Measurements from ENCODE around the gene PRMT1. TPM values are rescaled to one million over a fixed set of nuclear protein-coding genes. Genes with fewer than 3 reads are reported as not detected.
A peak's percentile ranks its signal among the peaks of the same experiment; 100 is the strongest.

PRMT1 gene
- total and polyA plus RNA-seq, 2 donors (not counting 1 experiment from before 2014, with no cell fraction given): 175 to 310 TPM

- Histone ChIP-seq H3K27me3 (replicated peaks in 1 of 4; ENCODE audit: control extremely low read depth in 1 of 4, control insufficient read depth in 3 of 4, insufficient read depth in 4 of 4, low read length in 3 of 4) (peaks cover 0 to 33% (median 14%) of the 10 kb centered on the region in 4 experiments), H3K79me2 (ENCODE audit: control insufficient read depth, insufficient read depth, low read length) (no peaks in the 10 kb centered on the region), H3K4me3 (ENCODE audit: control extremely low read depth in 1 of 5, extremely low read depth in 1 of 5, insufficient read depth in 1 of 5, low read depth in 2 of 5, low read length in 4 of 5) (peak overlapping the region in 4 of 5 experiments; percentile 42 to 58 (median 46)), H3K4me2 (replicated peaks; ENCODE audit: low read depth, low read length, poor library complexity, severe bottlenecking) (peak overlapping the region; percentile 87), H2AFZ (ENCODE audit: insufficient read depth, low read depth, low read length, poor library complexity, severe bottlenecking) (peak overlapping the region; percentile 76), H3K9ac (ENCODE audit: low read length) (peak overlapping the region; percentile 62), H4K20me1 (ENCODE audit: control insufficient read depth, insufficient read depth, low read length, poor library complexity, severe bottlenecking) (peaks cover 33% of the 10 kb centered on the region), H3K9me3 (ENCODE audit: control extremely low read depth in 1 of 3, control insufficient read depth in 2 of 3, insufficient read depth in 1 of 3, low read length in 2 of 3) (peaks cover 0 to 8% (median 0%) of the 10 kb centered on the region in 3 donors), H3K4me1 (ENCODE audit: control insufficient read depth in 2 of 2, insufficient read depth in 2 of 2, low read length in 2 of 2) (peaks cover 25% of the 10 kb centered on the region in 2 donors), H3K27ac (ENCODE audit: low read length in 2 of 2) (no peak overlapping the region), H3K36me3 (replicated peaks in 1 of 2; ENCODE audit: control extremely low read depth in 1 of 2, control insufficient read depth in 1 of 2, extremely low read depth in 1 of 2, insufficient read depth in 2 of 2, low read length in 1 of 2) (peaks cover 0 to 25% of the 10 kb centered on the region in 2 experiments)
- H3K9me3 Mint-ChIP-seq (ENCODE audit: insufficient read depth): no peaks in the 10 kb centered on the region
- POLR2A ChIA-PET: no interaction called here
- TF ChIP-seq CTCF (IDR thresholded peaks at IDR 0.05) (peak; percentile 33), EZH2 (IDR thresholded peaks at IDR 0.05; ENCODE audit: borderline replicate concordance, insufficient read depth, low read depth, low read length, poor library complexity, severe bottlenecking) (no peak)
- DNase-seq: no peak
- H3K27me3 Mint-ChIP-seq: peaks cover 31% of the 10 kb centered on the region
- WGBS (ENCODE audit: insufficient coverage): 19% methylated on average over 39 of the region's 39 CpGs
- intact Hi-C loops (cut with micrococcal nuclease): no loop called here
- peak overlapping the region; percentile 70 for H3K27ac Mint-ChIP-seq
- peak; percentile 26 for ATAC-seq (ENCODE audit: low read depth)
- H3K4me1 Mint-ChIP-seq: peaks cover 22% of the 10 kb centered on the region
- H3K4me3 Mint-ChIP-seq: peak overlapping the region; percentile 89
- CTCF ChIA-PET: interaction anchor here (0.7 to 1.7 kb wide), 4 partner anchors 9 to 120 kb away, joined by 3 to 6 read pairs (median 4); no protein-coding TSS in a partner anchor
Observed at GRCh38 chr19:49690079-49690655, 13.1 kb downstream of the PRMT1 start.

DNA sequence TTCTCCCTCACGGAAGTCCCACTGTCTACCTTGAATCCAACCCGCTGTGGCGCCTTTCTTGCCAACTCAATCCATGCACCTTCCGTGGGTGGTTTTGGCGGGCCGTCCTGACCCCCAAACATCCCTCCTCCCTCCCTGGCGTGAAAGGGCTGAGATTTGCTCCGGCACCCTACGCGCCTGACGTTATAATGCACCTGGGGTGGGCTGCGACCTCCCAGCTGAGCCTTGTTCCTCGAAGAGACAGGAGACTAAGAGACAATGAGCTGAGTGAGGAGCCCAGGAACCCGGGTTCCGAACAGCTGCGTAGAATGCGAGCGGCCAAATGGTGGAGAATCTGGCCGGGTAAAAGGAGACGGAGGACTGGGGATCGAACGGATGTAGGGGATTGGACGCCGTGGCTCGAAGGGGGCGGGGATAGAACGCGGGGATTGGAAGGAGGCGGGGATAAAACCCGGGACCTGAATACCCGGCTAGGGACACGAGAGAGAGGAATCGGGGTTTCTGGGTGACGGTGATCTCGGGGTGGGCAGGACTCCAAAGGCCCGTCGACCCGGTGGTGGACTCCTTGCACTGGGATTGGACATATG, 13.7 kb downstream of the PRMT1 start, which contains the start of gene CPT1C:
CPT1C (plus strand) TSS at position 461 of the 587 bp plus-strand sequence. CDS start 1,137 bp downstream, outside the sequence.
- CTCF ChIA-PET: interaction anchor here (0.7 to 1.7 kb wide), 4 partner anchors 10 to 120 kb away, joined by 3 to 6 read pairs (median 4); no protein-coding TSS in a partner anchor
- H3K4me2 ChIP-seq (replicated peaks; ENCODE audit: low read depth, low read length, poor library complexity, severe bottlenecking): peak within 1 kb of the TSS; percentile 87
- H3K4me3 ChIP-seq (ENCODE audit: control extremely low read depth in 1 of 5, extremely low read depth in 1 of 5, insufficient read depth in 1 of 5, low read depth in 2 of 5, low read length in 4 of 5): peak within 1 kb of the TSS; percentile 3 to 58 (median 43)
- Mint-ChIP-seq H3K4me3 (peak within 1 kb of the TSS; percentile 89), H3K4me1 (peaks cover 22% of the 10 kb centered on the region), H3K9me3 (ENCODE audit: insufficient read depth) (no peaks in the 10 kb centered on the region), H3K27me3 (peaks cover 31% of the 10 kb centered on the region), H3K27ac (peak within 1 kb of the TSS; percentile 70)
- 4% methylated on average over 38 of the region's 38 CpGs for WGBS (ENCODE audit: insufficient coverage)
- peak; percentile 51 for ATAC-seq (ENCODE audit: low read depth)
- peaks cover 0 to 33% (median 14%) of the 10 kb centered on the region in 4 experiments for H3K27me3 ChIP-seq (replicated peaks in 1 of 4; ENCODE audit: control extremely low read depth in 1 of 4, control insufficient read depth in 3 of 4, insufficient read depth in 4 of 4, low read length in 3 of 4)
- H2AFZ ChIP-seq (ENCODE audit: insufficient read depth, low read depth, low read length, poor library complexity, severe bottlenecking): peak within 1 kb of the TSS; percentile 76
- H3K79me2 ChIP-seq (ENCODE audit: control insufficient read depth, insufficient read depth, low read length): no peaks in the 10 kb centered on the region
- intact Hi-C loops (cut with micrococcal nuclease): no loop called here
- peaks cover 28% of the 10 kb centered on the region for H4K20me1 ChIP-seq (ENCODE audit: control insufficient read depth, insufficient read depth, low read length, poor library complexity, severe bottlenecking)
- peak; percentile 54 for DNase-seq
- H3K9me3 ChIP-seq (ENCODE audit: control extremely low read depth in 1 of 3, control insufficient read depth in 2 of 3, insufficient read depth in 1 of 3, low read length in 2 of 3): peaks cover 0 to 8% (median 0%) of the 10 kb centered on the region in 3 donors
- peak; percentile 55 for TF ChIP-seq EZH2 (IDR thresholded peaks at IDR 0.05; ENCODE audit: borderline replicate concordance, insufficient read depth, low read depth, low read length, poor library complexity, severe bottlenecking)
- TF ChIP-seq CTCF (IDR thresholded peaks at IDR 0.05): no peak
- peaks cover 0 to 19% of the 10 kb centered on the region in 2 experiments for H3K36me3 ChIP-seq (replicated peaks in 1 of 2; ENCODE audit: control extremely low read depth in 1 of 2, control insufficient read depth in 1 of 2, extremely low read depth in 1 of 2, insufficient read depth in 2 of 2, low read length in 1 of 2)
- POLR2A ChIA-PET: interaction anchor here (0.6 kb wide), 1 partner anchor 832 kb away, joined by 3 read pairs; no protein-coding TSS in a partner anchor
- H3K9ac ChIP-seq (ENCODE audit: low read length): peak within 1 kb of the TSS; percentile 62
- H3K27ac ChIP-seq (ENCODE audit: low read length in 2 of 2): no peak within 1 kb of the TSS
- peaks cover 25% of the 10 kb centered on the region in 2 donors for H3K4me1 ChIP-seq (ENCODE audit: control insufficient read depth in 2 of 2, insufficient read depth in 2 of 2, low read length in 2 of 2)

Measured in B cell (primary cell).